GM19397 (cell line): Measurements from ENCODE around the gene S100A13.
"Not testable (repeated sequence)": the region's sequence is repeated elsewhere in the genome, so short reads cannot be mapped to it uniquely, and the experiment has no call there.

Experiments used
- ATAC-seq: cut with Tn5 transposase; IDR thresholded peaks from one replicate; pipeline ENCODE4 v1.9.1; 2021; ENCODE audit warnings: mild to moderate bottlenecking, moderate library complexity; ENCODE audit not compliant: unreplicated experiment

The S100A13 gene

DNA sequence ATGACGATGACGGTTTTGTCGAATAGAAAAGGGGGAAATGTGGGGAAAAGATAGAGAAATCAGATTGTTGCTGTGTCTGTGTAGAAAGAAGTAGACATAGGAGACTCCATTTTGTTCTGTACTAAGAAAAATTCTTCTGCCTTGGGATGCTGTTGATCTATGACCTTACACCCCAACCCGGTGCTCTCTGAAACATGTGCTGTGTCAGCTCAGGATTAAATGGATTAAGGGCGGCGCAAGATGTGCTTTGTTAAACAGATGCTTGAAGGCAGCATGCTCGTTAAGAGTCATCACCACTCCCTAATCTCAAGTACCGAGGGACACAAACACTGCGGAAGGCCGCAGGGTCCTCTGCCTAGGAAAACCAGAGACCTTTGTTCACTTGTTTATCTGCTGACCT lies 51.8 kb downstream of the S100A13 start:
- ATAC-seq, result not testable (repeated sequence)

- ATAC-seq, result not testable (repeated sequence)
Measured at GRCh38 chr1:153575081-153575491, 52.2 kb downstream of the S100A13 start.

DNA sequence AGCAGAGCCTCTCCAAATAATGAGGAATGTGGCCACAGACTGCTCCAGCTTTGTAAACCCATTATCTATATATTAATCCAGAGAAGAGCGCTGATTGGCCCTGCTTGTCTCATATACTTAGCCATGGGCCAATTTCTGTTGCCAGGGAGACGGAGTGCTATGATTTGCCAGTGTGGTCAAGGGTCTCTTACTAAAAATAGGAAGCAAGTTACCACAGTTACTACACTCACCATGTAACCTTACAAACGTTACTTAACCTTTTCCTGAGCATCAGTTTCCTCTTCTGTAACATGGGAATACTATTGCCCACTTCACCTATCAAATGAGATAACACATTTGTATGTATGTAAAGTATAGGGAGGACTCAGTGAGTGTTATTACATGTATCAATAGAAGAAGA lies 54.0 kb downstream of the S100A13 start:
- no peak for ATAC-seq

GRCh38 chr1:153572569-153573015 lies 54.7 kb downstream of the S100A13 start:
- peak; percentile 74 for ATAC-seq

DNA sequence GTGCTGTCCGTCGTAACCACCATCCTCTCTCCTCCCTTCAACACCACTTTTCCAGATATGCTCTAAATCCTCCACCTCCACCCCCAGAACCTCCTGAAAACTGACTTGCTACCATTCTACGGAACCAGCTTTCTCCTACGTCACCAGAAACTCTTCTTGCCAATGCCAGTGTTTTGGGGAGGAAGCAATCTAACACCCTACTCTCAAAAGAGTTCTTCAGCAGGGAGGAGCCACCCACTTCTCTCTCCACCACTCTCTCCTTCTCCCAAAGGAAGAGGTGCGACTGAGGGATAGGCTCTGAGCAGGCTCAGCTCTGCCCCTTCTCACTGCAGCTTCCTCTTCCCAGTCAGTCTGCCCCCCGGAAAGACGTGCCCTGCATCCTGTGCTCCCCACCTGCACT lies 55.6 kb downstream of the S100A13 start:
- ATAC-seq, result no peak

GRCh38 chr1:153570874-153571273 lies 56.4 kb downstream of the S100A13 start:
- ATAC-seq, result no peak

DNA sequence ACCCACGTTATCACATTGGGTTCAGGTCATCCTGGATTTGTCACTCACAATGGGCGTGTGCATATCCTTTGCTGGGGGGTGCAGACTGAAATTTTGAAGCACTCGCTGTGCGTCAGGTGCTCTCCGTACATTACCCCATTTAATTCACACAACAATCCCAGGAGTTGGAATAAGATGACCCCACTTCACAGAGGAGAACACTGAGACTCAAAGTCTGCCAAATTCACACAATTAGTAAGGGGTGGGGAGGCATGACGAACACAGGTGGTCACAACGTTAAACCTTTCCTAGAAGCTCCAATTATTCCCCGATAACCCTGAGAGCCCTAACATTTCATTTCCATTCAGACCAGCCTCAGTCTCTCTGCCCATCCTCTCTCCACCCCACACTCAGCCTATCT lies 57.8 kb downstream of the S100A13 start:
- ATAC-seq, result no peak
